Erythroblast (primary cell): ENCODE results near the gene MYEOV.

Experiments used
- GATA1 ChIP-seq: IDR thresholded peaks from 2 replicates; pipeline ENCODE4 v1.6.1; 2011; ENCODE audit warnings: low read depth, mild to moderate bottlenecking, control low read depth, low read length, moderate library complexity
- POLR2A ChIP-seq: IDR thresholded peaks from 2 replicates; pipeline ENCODE4 v1.6.1; 2011; ENCODE audit warnings: mild to moderate bottlenecking, low read length

GRCh38 chr11:69319255-69320106 is 25.5 kb downstream of the MYEOV start:
- TF ChIP-seq POLR2A (no peak), GATA1 (no peak)
